Adrenal gland (tissue), 12 donors: ENCODE measurements around the gene WFDC1. TPM values are rescaled to one million over a fixed set of nuclear protein-coding genes. Genes with fewer than 3 reads are reported as not detected.

Experiments
- DNase-seq, 7 donors: peaks; one replicate each; pipeline ENCODE4 v3.0.0-alpha.2; 2019 to 2020
- H3K27ac ChIP-seq, 5 donors: fragments of 200-600 bp; sonication (generic) in 4 of 5; 1 replicate in 3 of 5; 2 replicates in 2 of 5; pipeline versions ENCODE4 v1.5.1 to v1.8.0; 2016 to 2020; ENCODE audit warnings: mild to moderate bottlenecking in 1 of 5
- H3K27me3 ChIP-seq: fragments of 200-600 bp; 2 replicates; pipeline ENCODE4 v1.8.0; 2021
- H3K36me3 ChIP-seq, 2 donors: fragments of 200-600 bp; replicated peaks in 1 of 2; 1 replicate in 1 of 2; 2 replicates in 1 of 2; pipeline versions ENCODE4 v1.5.1 to v1.8.0; 2018 to 2022
- H3K4me1 ChIP-seq, 2 donors: fragments of 200-600 bp; replicated peaks in 1 of 2; 1 replicate in 1 of 2; 2 replicates in 1 of 2; pipeline versions ENCODE4 v1.5.1 to v1.8.0; 2018 to 2021
- H3K4me3 ChIP-seq, 4 donors: fragments of 200-600 bp; sonication (generic) in 3 of 4; one replicate each; pipeline ENCODE4 v1.5.1; 2016 to 2018
- H3K9me3 ChIP-seq, 3 donors: fragments of 200-600 bp; sonication (generic) in 1 of 3; replicated peaks in 1 of 3; 1 replicate in 2 of 3; 2 replicates in 1 of 3; pipeline versions ENCODE4 v1.5.1 to v1.8.0; 2016 to 2021
- POLR2A ChIP-seq, 2 donors: fragments of 450-650 bp; IDR thresholded peaks; one replicate each; pipeline ENCODE4 v1.6.1; 2017; ENCODE audit warnings: antibody characterized with exemption in 2 of 2, mild to moderate bottlenecking in 2 of 2, moderate library complexity in 1 of 2
- WGBS, 4 donors: extraction: QIAGEN DNeasy Blood & Tissue Kit in 2 of 4; methylation state at CpG; one replicate each; pipeline versions ENCODE4 v1.1.5 to v1.1.7; 2013 to 2017; 5-methylcytosine and 5-hydroxymethylcytosine counted together
- intact Hi-C, 2 donors: fragments of 100-400 bp; cut with DNase I; formaldehyde crosslinking; loops; one replicate each; pipeline versions ENCODE4 v1.14.1 to v1.15.0; 2022 to 2023
- polyA plus RNA-seq, 3 donors: library from polyadenylated mRNA; stranded (reverse); fragments of 200-250 nt in 2 of 3; fragments of 350-450 nt in 1 of 3; fragmentation: Illumina TruSeq in 1 of 3; extraction: RNeasy Lipid Tissue Mini Kit (QIAGEN cat#74804) in 1 of 3; gene quantifications; one replicate each; pipeline ENCODE4 v1.2.3, GENCODE V29; 2013 to 2014
- total RNA-seq, 9 donors: library from RNA; depleted of rRNA in 4 of 9; stranded (reverse); fragments of >200 nt in 4 of 9; fragments of 120-200 nt in 1 of 9; fragmentation: NEBNext Ultra II Directional in 1 of 9; extraction: Animal tissue kit (Norgen Biotek cat#: 25700) in 1 of 9; gene quantifications; one replicate each; pipeline versions ENCODE4 v1.1.0 to v1.2.4, GENCODE V29; 2013 to 2023
- TF ChIP-seq, protein P1 (sequence below), 6 experiments: fragments of 450-650 bp in 4 of 6; fragments of 200-600 bp in 2 of 6; sonication (generic) in 1 of 6; IDR thresholded peaks; 1 replicate in 5 of 6; 2 replicates in 1 of 6; pipeline versions ENCODE4 v1.5.1 to v1.8.0; 2016 to 2021; ENCODE audit warnings: antibody characterized with exemption in 6 of 6, mild to moderate bottlenecking in 2 of 6, moderate library complexity in 1 of 6
- donor health status: healthy with polysubstance abuse.
- donor health status: Bipolar disorder and iron deficiency.
- donor health status: DM: yes; HTN: yes; CAD: no.
- donor health status: DM: no; HTN: no; CAD: no.
- donor health status: DM: no; HTN: no; CAD: no.
- donor health status: DM: yes; HTN: yes; CAD: no.

WFDC1 gene
- total and polyA plus RNA-seq, 12 donors, result 9.6 to 284 (median 39.8) TPM

DNA sequence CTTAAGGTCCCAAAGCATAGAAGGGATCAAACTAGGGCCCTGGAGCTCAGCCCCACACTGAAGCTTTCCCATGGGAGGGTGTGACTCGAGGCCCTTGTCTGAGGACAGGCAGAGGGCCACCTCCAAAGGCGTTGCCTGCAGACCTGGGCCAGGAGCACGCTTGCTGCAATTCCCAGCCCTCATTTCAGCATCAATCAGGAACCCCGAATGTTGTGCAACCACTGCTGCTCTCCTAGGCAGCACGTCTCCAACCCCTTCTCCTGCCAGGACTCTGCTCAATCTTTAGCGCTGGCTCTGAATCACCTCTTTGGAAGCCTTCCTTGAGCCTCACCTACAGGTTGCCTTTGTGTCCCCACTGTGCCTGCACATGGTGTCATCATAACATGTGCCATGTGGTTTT, 59.6 kb downstream of the WFDC1 start:
- no peak for DNase-seq
- H3K4me1 ChIP-seq, result no peaks in the 10 kb centered on the region

GRCh38 chr16:84355149-84355548, 60.5 kb downstream of the WFDC1 start:
- intact Hi-C loops, result no loop called here
- Histone ChIP-seq H3K36me3 (no peaks in the 10 kb centered on the region), H3K4me3 (no peak overlapping the region), H3K4me1 (no peaks in the 10 kb centered on the region), H3K27ac (no peak overlapping the region), H3K9me3 (no peaks in the 10 kb centered on the region), H3K27me3 (no peaks in the 10 kb centered on the region)
- no peak for DNase-seq
- 76 to 84% (median 80%) methylated on average over 2 of the region's 2 CpGs for WGBS, 4 donors
- no peak for TF ChIP-seq POLR2A (IDR thresholded peaks at IDR 0.05)
- TF ChIP-seq, protein P1, sequence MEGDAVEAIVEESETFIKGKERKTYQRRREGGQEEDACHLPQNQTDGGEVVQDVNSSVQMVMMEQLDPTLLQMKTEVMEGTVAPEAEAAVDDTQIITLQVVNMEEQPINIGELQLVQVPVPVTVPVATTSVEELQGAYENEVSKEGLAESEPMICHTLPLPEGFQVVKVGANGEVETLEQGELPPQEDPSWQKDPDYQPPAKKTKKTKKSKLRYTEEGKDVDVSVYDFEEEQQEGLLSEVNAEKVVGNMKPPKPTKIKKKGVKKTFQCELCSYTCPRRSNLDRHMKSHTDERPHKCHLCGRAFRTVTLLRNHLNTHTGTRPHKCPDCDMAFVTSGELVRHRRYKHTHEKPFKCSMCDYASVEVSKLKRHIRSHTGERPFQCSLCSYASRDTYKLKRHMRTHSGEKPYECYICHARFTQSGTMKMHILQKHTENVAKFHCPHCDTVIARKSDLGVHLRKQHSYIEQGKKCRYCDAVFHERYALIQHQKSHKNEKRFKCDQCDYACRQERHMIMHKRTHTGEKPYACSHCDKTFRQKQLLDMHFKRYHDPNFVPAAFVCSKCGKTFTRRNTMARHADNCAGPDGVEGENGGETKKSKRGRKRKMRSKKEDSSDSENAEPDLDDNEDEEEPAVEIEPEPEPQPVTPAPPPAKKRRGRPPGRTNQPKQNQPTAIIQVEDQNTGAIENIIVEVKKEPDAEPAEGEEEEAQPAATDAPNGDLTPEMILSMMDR (IDR thresholded peaks at IDR 0.05), result no peak

More for the DNA sequence above, 59.6 kb downstream of the WFDC1 start:
- H3K36me3 ChIP-seq, result no peaks in the 10 kb centered on the region
- intact Hi-C loops, result no loop called here
- no peak overlapping the region for H3K27ac ChIP-seq
- no peak overlapping the region for H3K4me3 ChIP-seq
- no peaks in the 10 kb centered on the region for H3K9me3 ChIP-seq
- H3K27me3 ChIP-seq, result no peaks in the 10 kb centered on the region
- WGBS, 4 donors, result 73 to 97% (median 83%) methylated on average over 3 to 6 of the region's 6 CpGs
- TF ChIP-seq POLR2A (IDR thresholded peaks at IDR 0.05), result no peak
- TF ChIP-seq, protein P1 (IDR thresholded peaks at IDR 0.05), result no peak

DNA sequence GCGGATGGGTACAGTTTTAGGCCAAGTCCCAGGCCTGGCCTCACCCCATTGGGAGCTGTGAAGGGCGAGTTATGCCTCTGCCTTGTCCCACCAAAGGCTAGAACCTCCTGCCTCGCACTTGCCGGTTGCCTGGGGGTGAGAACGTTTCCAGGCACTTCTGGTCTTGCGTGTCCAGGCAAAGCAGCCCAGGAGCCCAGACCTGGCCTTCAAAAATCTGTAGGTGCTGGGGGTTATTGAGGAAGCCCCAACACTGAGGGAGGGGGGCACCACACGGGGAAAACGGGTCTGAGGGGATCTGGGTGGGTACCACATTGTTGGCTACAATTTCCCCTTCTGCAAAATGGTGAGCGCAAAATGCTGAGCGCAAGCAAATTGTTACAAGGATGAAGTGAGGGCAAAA, 61.5 kb downstream of the WFDC1 start:
- DNase-seq, result no peak
- no peak overlapping the region for H3K27ac ChIP-seq
- H3K9me3 ChIP-seq, result no peaks in the 10 kb centered on the region
- WGBS, 4 donors, result 70 to 83% (median 79%) methylated on average over 5 to 10 of the region's 10 CpGs
- TF ChIP-seq, protein P1 (IDR thresholded peaks at IDR 0.05), result no peak
- no peak for TF ChIP-seq POLR2A (IDR thresholded peaks at IDR 0.05)
- no peaks in the 10 kb centered on the region for H3K36me3 ChIP-seq
- no peak overlapping the region for H3K4me3 ChIP-seq
- intact Hi-C loops, result no loop called here
- no peaks in the 10 kb centered on the region for H3K4me1 ChIP-seq
- no peaks in the 10 kb centered on the region for H3K27me3 ChIP-seq

DNA sequence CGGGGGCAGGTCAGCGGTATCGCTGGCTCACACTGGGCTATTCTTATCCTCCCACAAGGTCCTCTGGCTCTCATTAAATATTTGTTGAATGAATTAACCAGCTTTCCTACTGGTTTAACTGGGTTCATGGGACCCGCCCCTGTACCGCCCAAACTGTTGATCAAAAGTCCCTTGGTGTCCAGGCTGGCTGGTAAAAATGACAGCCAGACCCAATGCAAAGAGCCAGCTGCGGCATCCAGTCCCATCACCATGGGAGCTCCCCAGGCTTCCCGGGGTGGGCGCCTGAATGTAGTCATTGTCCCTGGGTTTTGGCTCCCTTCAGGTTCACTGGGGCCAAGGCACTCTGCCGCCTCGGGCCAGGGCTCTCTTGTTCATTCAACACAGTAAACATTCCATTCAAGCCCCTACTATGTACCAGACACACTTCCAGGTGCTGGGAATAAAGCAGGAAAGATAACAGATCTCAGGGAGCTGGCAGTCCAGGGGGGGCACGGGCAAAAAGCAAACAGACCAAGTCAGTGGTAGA, 62.0 kb downstream of the WFDC1 start:
- TF ChIP-seq, protein P1 (IDR thresholded peaks at IDR 0.05), result no peak
- no peak for TF ChIP-seq POLR2A (IDR thresholded peaks at IDR 0.05)
- Histone ChIP-seq H3K9me3 (no peaks in the 10 kb centered on the region), H3K4me1 (no peaks in the 10 kb centered on the region), H3K27ac (no peak overlapping the region), H3K4me3 (no peak overlapping the region), H3K27me3 (no peaks in the 10 kb centered on the region), H3K36me3 (no peaks in the 10 kb centered on the region)
- no peak for DNase-seq
- 75 to 82% (median 78%) methylated on average over 9 to 11 of the region's 11 CpGs for WGBS, 4 donors
- intact Hi-C loops, result no loop called here
